GM23248 (cell line): Measurements from ENCODE around the gene SLC35B1.

Source experiments
- EZH2 ChIP-seq: fragments of 200-600 bp; sonication (generic); IDR thresholded peaks from 2 replicates; pipeline ENCODE4 v1.6.1; 2018; ENCODE audit warnings: antibody characterized with exemption, mild to moderate bottlenecking; ENCODE audit not compliant: insufficient read depth, poor library complexity, severe bottlenecking
- EZH2phosphoT487 ChIP-seq: fragments of 200-600 bp; sonication (generic); IDR thresholded peaks from 2 replicates; pipeline ENCODE4 v1.6.1; 2018; ENCODE audit warnings: antibody characterized with exemption, moderate library complexity, mild to moderate bottlenecking, low read depth; ENCODE audit not compliant: insufficient read depth

DNA sequence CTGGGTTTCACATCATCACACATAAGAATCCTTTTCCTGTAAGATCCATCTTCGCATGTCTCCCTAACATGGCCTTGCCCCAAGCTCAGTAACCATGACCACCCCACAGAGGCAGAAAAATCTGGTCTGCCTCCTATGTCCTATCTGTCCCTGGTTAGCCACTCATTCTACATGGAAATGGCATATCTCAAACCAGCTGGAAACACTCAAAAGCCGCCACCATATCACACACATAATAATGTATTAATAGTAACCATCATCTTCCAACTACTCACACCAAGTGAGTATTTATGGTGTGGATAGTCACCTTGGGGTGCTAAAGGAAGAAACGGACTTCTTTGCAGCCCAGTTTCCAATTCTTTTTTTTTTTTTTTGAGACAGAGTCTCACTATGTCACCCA is 44.7 kb upstream of the SLC35B1 start:
- TF ChIP-seq EZH2phosphoT487 (no peak), EZH2 (no peak)
